Measurements from ENCODE around the gene ISX. TPM values are rescaled to one million over a fixed set of nuclear protein-coding genes. Genes with fewer than 3 reads are reported as not detected.

ISX gene
- total and polyA plus RNA-seq, 10 of the 15 experiments (the other 5 are each of a cell fraction or from before 2014, with no cell fraction given) = 0.05 to 0.66 (median 0.25) TPM

DNA sequence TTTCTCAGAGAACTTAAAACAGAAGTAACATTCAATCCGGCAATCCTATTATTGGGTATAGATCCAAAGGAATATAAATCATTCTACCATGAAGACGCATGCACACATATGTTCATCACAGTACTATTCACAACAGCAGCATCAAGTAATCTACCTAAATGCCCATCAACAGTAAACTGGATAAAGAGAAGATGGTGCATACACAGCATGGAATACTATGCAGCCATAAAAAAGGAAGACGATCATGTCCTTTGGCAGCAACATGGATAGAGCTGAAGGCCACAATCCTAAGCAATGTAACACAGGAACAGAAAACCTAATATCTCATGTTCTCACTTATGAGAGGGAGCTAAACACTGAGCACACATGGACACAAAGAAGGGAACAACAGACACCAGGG, 6.3 kb upstream of the ISX start:
- Histone ChIP-seq H3K9ac (ENCODE audit: control insufficient read depth, insufficient read depth, low read length) (no peak overlapping the region), H3K4me2 (ENCODE audit: control insufficient read depth, insufficient read depth) (no peak overlapping the region), H2AFZ (ENCODE audit: control insufficient read depth, low read depth, low read length) (no peak overlapping the region), H3K79me2 (ENCODE audit: control insufficient read depth, insufficient read depth, low read length) (no peaks in the 10 kb centered on the region), H3K27ac (ENCODE audit: control insufficient read depth, insufficient read depth) (no peak overlapping the region), H3K9me3 (replicated peaks; ENCODE audit: control insufficient read depth, insufficient read depth, low read length) (peaks cover 21% of the 10 kb centered on the region), H3K27me3 (replicated peaks in 1 of 2; ENCODE audit: control insufficient read depth in 2 of 2, insufficient read depth in 2 of 2, low read length in 1 of 2) (no peaks in the 10 kb centered on the region), H3K4me3 (no peak overlapping the region), H3K36me3 (ENCODE audit: control insufficient read depth in 2 of 2, insufficient read depth in 2 of 2, low read length in 1 of 2) (no peaks in the 10 kb centered on the region; a peak in 1 of 4 replicates), H4K20me1 (ENCODE audit: control insufficient read depth, insufficient read depth) (no peaks in the 10 kb centered on the region), H3K4me1 (ENCODE audit: control insufficient read depth, insufficient read depth, low read length) (peaks cover 7% of the 10 kb centered on the region)
- WGBS (ENCODE audit: insufficient coverage, insufficient replicate concordance, low lambda C conversion rate, missing lambda C conversion rate) = 100% methylated on average over 3 of the region's 3 CpGs
- no TSS peak for BruUV-seq (replicated peaks)
- DNase-seq (ENCODE audit: low read depth, low spot score) = no peak
- in situ Hi-C loops (cut with MboI) = no loop called here
- no peak for FAIRE-seq
- POLR2A ChIA-PET = no interaction called here
- SMC1A ChIA-PET (ENCODE audit: uncharacterized antibody, unreplicated experiment) = interaction anchor here (0.9 to 1.3 kb wide), 2 partner anchors 67 to 172 kb away, joined by 3 to 8 read pairs; no protein-coding TSS in a partner anchor
- TF ChIP-seq ZSCAN29 (IDR thresholded peaks at IDR 0.05) (no peak), NFYB (IDR thresholded peaks at IDR 0.05; ENCODE audit: insufficient read depth, low read depth, low read length) (no peak), SMAD5 (IDR thresholded peaks at IDR 0.05; ENCODE audit: low read depth) (no peak), MYC (IDR thresholded peaks at IDR 0.05; ENCODE audit: insufficient read depth, insufficient read length, insufficient replicate concordance, low read length, severe bottlenecking) (no peak), NFYA (IDR thresholded peaks at IDR 0.05; ENCODE audit: borderline replicate concordance, low read depth, low read length) (no peak), RCOR1 (conservative IDR thresholded peaks at IDR 0.05; ENCODE audit: low read depth, low read length) (no peak), MXI1 (IDR thresholded peaks at IDR 0.05; ENCODE audit: low read depth, low read length) (no peak)
- TF ChIP-seq, protein P1, sequence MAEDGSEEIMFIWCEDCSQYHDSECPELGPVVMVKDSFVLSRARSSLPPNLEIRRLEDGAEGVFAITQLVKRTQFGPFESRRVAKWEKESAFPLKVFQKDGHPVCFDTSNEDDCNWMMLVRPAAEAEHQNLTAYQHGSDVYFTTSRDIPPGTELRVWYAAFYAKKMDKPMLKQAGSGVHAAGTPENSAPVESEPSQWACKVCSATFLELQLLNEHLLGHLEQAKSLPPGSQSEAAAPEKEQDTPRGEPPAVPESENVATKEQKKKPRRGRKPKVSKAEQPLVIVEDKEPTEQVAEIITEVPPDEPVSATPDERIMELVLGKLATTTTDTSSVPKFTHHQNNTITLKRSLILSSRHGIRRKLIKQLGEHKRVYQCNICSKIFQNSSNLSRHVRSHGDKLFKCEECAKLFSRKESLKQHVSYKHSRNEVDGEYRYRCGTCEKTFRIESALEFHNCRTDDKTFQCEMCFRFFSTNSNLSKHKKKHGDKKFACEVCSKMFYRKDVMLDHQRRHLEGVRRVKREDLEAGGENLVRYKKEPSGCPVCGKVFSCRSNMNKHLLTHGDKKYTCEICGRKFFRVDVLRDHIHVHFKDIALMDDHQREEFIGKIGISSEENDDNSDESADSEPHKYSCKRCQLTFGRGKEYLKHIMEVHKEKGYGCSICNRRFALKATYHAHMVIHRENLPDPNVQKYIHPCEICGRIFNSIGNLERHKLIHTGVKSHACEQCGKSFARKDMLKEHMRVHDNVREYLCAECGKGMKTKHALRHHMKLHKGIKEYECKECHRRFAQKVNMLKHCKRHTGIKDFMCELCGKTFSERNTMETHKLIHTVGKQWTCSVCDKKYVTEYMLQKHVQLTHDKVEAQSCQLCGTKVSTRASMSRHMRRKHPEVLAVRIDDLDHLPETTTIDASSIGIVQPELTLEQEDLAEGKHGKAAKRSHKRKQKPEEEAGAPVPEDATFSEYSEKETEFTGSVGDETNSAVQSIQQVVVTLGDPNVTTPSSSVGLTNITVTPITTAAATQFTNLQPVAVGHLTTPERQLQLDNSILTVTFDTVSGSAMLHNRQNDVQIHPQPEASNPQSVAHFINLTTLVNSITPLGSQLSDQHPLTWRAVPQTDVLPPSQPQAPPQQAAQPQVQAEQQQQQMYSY (CRISPR knock-in tag; IDR thresholded peaks at IDR 0.05) = no peak
- CTCF ChIA-PET = no interaction called here
- intact Hi-C loops (cut with micrococcal nuclease; ENCODE audit: unreplicated experiment) = loop anchor here (10.0 kb wide), 1 partner anchor 165 kb away; no protein-coding TSS in a partner anchor
- RAD21 ChIA-PET (ENCODE audit: unreplicated experiment) = no interaction called here
- ATAC-seq = no peak

All from GM12878 (cell line).